GM19238 (cell line): ENCODE measurements around the gene GABRR3.

Experiments used
- DNase-seq: peaks from one replicate; pipeline ENCODE4 v3.0.0; 2011; ENCODE audit warnings: low spot score; ENCODE audit not compliant: insufficient read length

GABRR3 gene

GRCh38 chr3:97991293-97991682, 43.8 kb downstream of the GABRR3 start:
- DNase-seq, result no peak

- DNase-seq, result no peak
Measured at GRCh38 chr3:97990624-97991292, 44.4 kb downstream of the GABRR3 start.

GRCh38 chr3:97988784-97989568, 46.1 kb downstream of the GABRR3 start:
- DNase-seq, result no peak

GRCh38 chr3:97987306-97987705, 47.8 kb downstream of the GABRR3 start:
- no peak for DNase-seq

- DNase-seq, result no peak
Measured at GRCh38 chr3:97983933-97984491, 51.1 kb downstream of the GABRR3 start.

GRCh38 chr3:97981886-97982285, 53.2 kb downstream of the GABRR3 start:
- no peak for DNase-seq

GRCh38 chr3:97979610-97980009, 55.5 kb downstream of the GABRR3 start:
- DNase-seq, result no peak

- DNase-seq, result no peak
Measured at GRCh38 chr3:97975466-97975865, 59.6 kb downstream of the GABRR3 start.

- DNase-seq, result no peak
Measured at GRCh38 chr3:97974996-97975395, 60.1 kb downstream of the GABRR3 start.

- no peak for DNase-seq
Measured at GRCh38 chr3:97972976-97973375, 62.1 kb downstream of the GABRR3 start.

- peak; percentile 73 for DNase-seq
Measured at GRCh38 chr3:97971679-97972567, 63.2 kb downstream of the GABRR3 start, which contains the start of gene RIOX2. TSS of gene RIOX2 (minus strand) at chr3:97972431. CDS start at chr3:97967593, 4,838 bp downstream.

- no peak for DNase-seq
Measured at GRCh38 chr3:97970956-97971620, 64.0 kb downstream of the GABRR3 start.

- no peak for DNase-seq
Measured at GRCh38 chr3:97970156-97970555, 65.0 kb downstream of the GABRR3 start.

- DNase-seq, result no peak
Measured at GRCh38 chr3:97969541-97969940, 65.6 kb downstream of the GABRR3 start.

- DNase-seq, result no peak
Measured at GRCh38 chr3:97968376-97968775, 66.7 kb downstream of the GABRR3 start.

GRCh38 chr3:97967966-97968365, 67.1 kb downstream of the GABRR3 start:
- DNase-seq, result no peak

GRCh38 chr3:97960993-97961766, 73.9 kb downstream of the GABRR3 start:
- no peak for DNase-seq

- DNase-seq, result no peak
Measured at GRCh38 chr3:97960551-97960950, 74.6 kb downstream of the GABRR3 start.

- no peak for DNase-seq
Measured at GRCh38 chr3:97959872-97960271, 75.2 kb downstream of the GABRR3 start.

GRCh38 chr3:97958796-97959195, 76.3 kb downstream of the GABRR3 start:
- no peak for DNase-seq
